Stomach (tissue), 9 donors: ENCODE measurements around the gene B4GALNT3. TPM values are rescaled to one million over a fixed set of nuclear protein-coding genes. Genes with fewer than 3 reads are reported as not detected.

Source experiments
- DNase-seq, 2 donors: peaks; one replicate each; pipeline versions ENCODE4 v3.0.0 to v3.0.0-alpha.2; 2013 to 2019
- H3K27ac ChIP-seq, 5 donors: fragments of 200-600 bp in 4 of 5; sonication (generic) in 4 of 5; one replicate each; pipeline ENCODE4 v1.5.1; 2013 to 2019; ENCODE audit warnings: mild to moderate bottlenecking in 1 of 5, moderate library complexity in 1 of 5
- H3K27me3 ChIP-seq, 3 donors: fragments of 200-600 bp; sonication (generic); one replicate each; pipeline ENCODE4 v1.5.1; 2017 to 2019; ENCODE audit warnings: mixed run types in 1 of 3
- H3K36me3 ChIP-seq, 4 donors: fragments of 200-600 bp; sonication (generic); 1 replicate in 3 of 4; 2 replicates in 1 of 4; pipeline ENCODE4 v1.5.1; 2016 to 2019
- H3K4me1 ChIP-seq, 4 donors: fragments of 200-600 bp; sonication (generic); one replicate each; pipeline ENCODE4 v1.5.1; 2016 to 2019
- H3K4me3 ChIP-seq, 4 donors: fragments of 200-600 bp; sonication (generic) in 3 of 4; one replicate each; pipeline ENCODE4 v1.5.1; 2016 to 2019; ENCODE audit warnings: mild to moderate bottlenecking in 1 of 4
- H3K9me3 ChIP-seq, 4 donors: fragments of 200-600 bp; sonication (generic); one replicate each; pipeline ENCODE4 v1.5.1; 2016 to 2019
- EP300 ChIP-seq: sonication (generic); formaldehyde crosslinking; IDR thresholded peaks from one replicate; pipeline ENCODE4 v1.6.1; 2017; ENCODE audit warnings: antibody characterized with exemption
- POLR2A ChIP-seq, 4 donors: fragments of 450-650 bp; IDR thresholded peaks; one replicate each; pipeline ENCODE4 v1.6.1; 2016; ENCODE audit warnings: antibody characterized with exemption in 4 of 4, control low read depth in 2 of 4, mild to moderate bottlenecking in 1 of 4, moderate library complexity in 1 of 4
- POLR2AphosphoS5 ChIP-seq, 3 donors: sonication (generic); formaldehyde crosslinking; IDR thresholded peaks; one replicate each; pipeline ENCODE4 v1.6.1; 2016; ENCODE audit warnings: antibody characterized with exemption in 3 of 3
- WGBS, 5 donors: extraction: QIAGEN DNeasy Blood & Tissue Kit in 3 of 5; methylation state at CpG; one replicate each; pipeline versions ENCODE4 v1.1.5 to v1.1.7; 2013 to 2018; 5-methylcytosine and 5-hydroxymethylcytosine counted together
- intact Hi-C: fragments of 100-400 bp; cut with DNase I; formaldehyde crosslinking; loops from one replicate; pipeline ENCODE4 v1.15.1; 2023; ENCODE audit warnings: low total_unique reads
- polyA plus RNA-seq, 3 donors: library from polyadenylated mRNA; stranded (reverse); fragments of 200-250 nt; gene quantifications; one replicate each; pipeline ENCODE4 v1.2.3, GENCODE V29; 2013
- total RNA-seq, 5 donors: library from RNA; depleted of rRNA; stranded (reverse); fragments of >200 nt; gene quantifications; one replicate each; pipeline versions ENCODE4 v1.1.0 to v1.2.3, GENCODE V29; 2014 to 2016
- TF ChIP-seq, protein P1 (sequence below), 7 experiments: fragments of 450-650 bp in 4 of 7; fragments of 200-600 bp in 3 of 7; sonication (generic) in 3 of 7; IDR thresholded peaks; one replicate each; pipeline ENCODE4 v1.5.1; 2016 to 2019; ENCODE audit warnings: antibody characterized with exemption in 7 of 7, control low read depth in 2 of 7, mild to moderate bottlenecking in 1 of 7
- donor health status: healthy with polysubstance abuse.
- donor health status: Bipolar disorder and iron deficiency.
- donor health status: healthy.

The B4GALNT3 gene
- total and polyA plus RNA-seq, 8 donors, result 20.8 to 332 (median 71.0) TPM

DNA sequence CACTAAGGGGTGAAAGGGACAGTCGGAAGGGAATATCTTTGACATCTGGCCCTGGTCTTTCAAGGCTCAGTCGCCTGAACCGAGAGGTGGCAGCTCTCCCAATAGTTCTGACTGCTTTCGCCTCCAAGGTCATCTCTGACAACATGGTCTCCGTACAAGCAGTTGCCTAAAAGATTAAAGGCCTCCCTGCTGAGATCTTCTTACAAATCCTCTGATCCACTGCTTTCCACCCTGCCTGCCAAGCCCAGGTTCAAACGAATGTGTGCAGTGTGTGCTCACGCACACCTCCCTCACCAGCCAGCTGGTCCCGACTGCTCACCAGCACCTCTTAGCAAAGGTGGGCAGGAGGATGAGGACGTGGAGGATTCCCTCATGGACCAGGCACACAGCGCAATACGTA is 10.4 kb downstream of the B4GALNT3 start:
- intact Hi-C loops, result no loop called here
- DNase-seq, result no peak
- WGBS, 5 donors, result 62 to 76% (median 62%) methylated on average over 11 of the region's 11 CpGs
- TF ChIP-seq POLR2A (IDR thresholded peaks at IDR 0.05), result no peak
- no peak for TF ChIP-seq EP300
- TF ChIP-seq POLR2AphosphoS5 (IDR thresholded peaks at IDR 0.05), result no peak
- TF ChIP-seq, protein P1, sequence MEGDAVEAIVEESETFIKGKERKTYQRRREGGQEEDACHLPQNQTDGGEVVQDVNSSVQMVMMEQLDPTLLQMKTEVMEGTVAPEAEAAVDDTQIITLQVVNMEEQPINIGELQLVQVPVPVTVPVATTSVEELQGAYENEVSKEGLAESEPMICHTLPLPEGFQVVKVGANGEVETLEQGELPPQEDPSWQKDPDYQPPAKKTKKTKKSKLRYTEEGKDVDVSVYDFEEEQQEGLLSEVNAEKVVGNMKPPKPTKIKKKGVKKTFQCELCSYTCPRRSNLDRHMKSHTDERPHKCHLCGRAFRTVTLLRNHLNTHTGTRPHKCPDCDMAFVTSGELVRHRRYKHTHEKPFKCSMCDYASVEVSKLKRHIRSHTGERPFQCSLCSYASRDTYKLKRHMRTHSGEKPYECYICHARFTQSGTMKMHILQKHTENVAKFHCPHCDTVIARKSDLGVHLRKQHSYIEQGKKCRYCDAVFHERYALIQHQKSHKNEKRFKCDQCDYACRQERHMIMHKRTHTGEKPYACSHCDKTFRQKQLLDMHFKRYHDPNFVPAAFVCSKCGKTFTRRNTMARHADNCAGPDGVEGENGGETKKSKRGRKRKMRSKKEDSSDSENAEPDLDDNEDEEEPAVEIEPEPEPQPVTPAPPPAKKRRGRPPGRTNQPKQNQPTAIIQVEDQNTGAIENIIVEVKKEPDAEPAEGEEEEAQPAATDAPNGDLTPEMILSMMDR (IDR thresholded peaks at IDR 0.05), result no peak
- Histone ChIP-seq H3K27ac (peak overlapping the region in 2 of 5 donors; percentile 1 to 29), H3K4me1 (peaks cover 7 to 34% (median 21%) of the 10 kb centered on the region in 4 donors), H3K4me3 (no peak overlapping the region), H3K27me3 (peaks cover 0 to 10% (median 0%) of the 10 kb centered on the region in 3 donors), H3K9me3 (no peaks in the 10 kb centered on the region), H3K36me3 (no peaks in the 10 kb centered on the region)

DNA sequence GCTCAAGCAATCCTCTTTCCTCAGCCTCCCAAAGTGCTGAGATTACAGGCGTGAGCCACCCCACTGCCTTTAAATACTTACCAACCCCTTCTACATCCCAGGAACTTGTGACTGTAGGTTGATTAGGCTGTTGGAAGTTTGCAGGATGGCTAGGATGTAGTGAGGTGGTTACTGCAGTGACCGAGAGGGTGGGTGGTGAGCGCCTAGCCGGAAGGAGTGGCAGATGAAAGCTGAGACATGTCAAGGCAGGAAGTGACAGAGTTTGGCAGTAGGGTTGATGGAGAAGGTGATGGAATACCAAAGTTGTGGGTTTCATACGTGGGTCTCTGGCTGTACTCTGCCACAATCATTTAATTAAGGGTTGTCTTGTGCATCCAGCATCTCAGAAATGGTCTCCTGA is 13.5 kb downstream of the B4GALNT3 start:
- Histone ChIP-seq H3K27me3 (peaks cover 0 to 7% (median 0%) of the 10 kb centered on the region in 3 donors), H3K4me1 (peaks cover 4 to 42% (median 16%) of the 10 kb centered on the region in 4 donors), H3K36me3 (no peaks in the 10 kb centered on the region), H3K9me3 (no peaks in the 10 kb centered on the region), H3K27ac (no peak overlapping the region), H3K4me3 (no peak overlapping the region)
- 85 to 91% (median 90%) methylated on average over 5 of the region's 5 CpGs for WGBS, 5 donors
- intact Hi-C loops, result no loop called here
- DNase-seq, result no peak
- TF ChIP-seq POLR2AphosphoS5 (IDR thresholded peaks at IDR 0.05) (no peak), EP300 (no peak), POLR2A (IDR thresholded peaks at IDR 0.05) (no peak)
- TF ChIP-seq, protein P1 (IDR thresholded peaks at IDR 0.05), result no peak

- 32 to 53% (median 45%) methylated on average over 9 of the region's 9 CpGs for whole genome bisulfite sequencing, 5 donors
- peaks cover 0 to 7% (median 0%) of the 10 kb centered on the region in 3 donors for H3K27me3 ChIP-seq
- no peaks in the 10 kb centered on the region for H3K36me3 ChIP-seq
- intact Hi-C loops, result no loop called here
- no peak overlapping the region for H3K27ac ChIP-seq
- DNase-seq, result no peak
- H3K4me1 ChIP-seq, result peaks cover under 1 to 35% (median 13%) of the 10 kb centered on the region in 4 donors
- H3K4me3 ChIP-seq, result no peak overlapping the region
- TF ChIP-seq EP300, result no peak
- TF ChIP-seq POLR2AphosphoS5 (IDR thresholded peaks at IDR 0.05), result no peak
- no peak for TF ChIP-seq POLR2A (IDR thresholded peaks at IDR 0.05)
- TF ChIP-seq, protein P1 (IDR thresholded peaks at IDR 0.05), result no peak
- no peaks in the 10 kb centered on the region for H3K9me3 ChIP-seq
Observed at GRCh38 chr12:473863-474577, 14.3 kb downstream of the B4GALNT3 start.

GRCh38 chr12:475286-475685 is 15.5 kb downstream of the B4GALNT3 start:
- intact Hi-C loops, result no loop called here
- WGBS, 5 donors, result 50 to 75% (median 64%) methylated on average over 5 of the region's 5 CpGs
- H3K27ac ChIP-seq, result peak overlapping the region in 2 of 5 donors; percentile 32 to 47

More at GRCh38 chr12:475286-475685, 15.5 kb downstream of the B4GALNT3 start:
- Histone ChIP-seq H3K4me3 (no peak overlapping the region), H3K27me3 (peaks cover 0 to 7% (median 0%) of the 10 kb centered on the region in 3 donors), H3K36me3 (no peaks in the 10 kb centered on the region), H3K9me3 (no peaks in the 10 kb centered on the region), H3K4me1 (peaks cover 0 to 33% (median 11%) of the 10 kb centered on the region in 4 donors)
- TF ChIP-seq POLR2A (IDR thresholded peaks at IDR 0.05), result no peak
- TF ChIP-seq POLR2AphosphoS5 (IDR thresholded peaks at IDR 0.05), result no peak
- no peak for TF ChIP-seq EP300
- TF ChIP-seq, protein P1 (IDR thresholded peaks at IDR 0.05), result no peak
- DNase-seq, result no peak
